Transverse colon (tissue), 4 donors: ENCODE data around the gene KCNJ14.

Experiments
- CTCF ChIP-seq, 5 experiments: fragments of 200-600 bp in 3 of 5; fragments of 450-650 bp in 2 of 5; sonication (generic) in 3 of 5; IDR thresholded peaks; 1 replicate in 2 of 5; 2 replicates in 3 of 5; pipeline ENCODE4 v1.5.1; 2016 to 2017; ENCODE audit warnings: antibody characterized with exemption in 5 of 5, inconsistent platforms in 3 of 5, mild to moderate bottlenecking in 2 of 5, moderate library complexity in 1 of 5
- POLR2A ChIP-seq: fragments of 450-650 bp; IDR thresholded peaks from one replicate; pipeline ENCODE4 v1.6.1; 2016; ENCODE audit warnings: antibody characterized with exemption, mild to moderate bottlenecking, moderate library complexity
- POLR2AphosphoS5 ChIP-seq, 3 donors: sonication (generic); formaldehyde crosslinking; IDR thresholded peaks; one replicate each; pipeline ENCODE4 v1.6.1; 2016; ENCODE audit warnings: antibody characterized with exemption in 3 of 3

GRCh38 chr19:48455908-48456562 is 661 bp downstream of the KCNJ14 start:
- TF ChIP-seq CTCF (IDR thresholded peaks at IDR 0.05) (no peak), POLR2AphosphoS5 (IDR thresholded peaks at IDR 0.05) (no peak), POLR2A (no peak)
